ENCODE results near the gene TRPM2.
"Not testable (repeated sequence)": the region's sequence is repeated elsewhere in the genome, so short reads cannot be mapped to it uniquely, and the experiment has no call there.

TRPM2 gene

DNA sequence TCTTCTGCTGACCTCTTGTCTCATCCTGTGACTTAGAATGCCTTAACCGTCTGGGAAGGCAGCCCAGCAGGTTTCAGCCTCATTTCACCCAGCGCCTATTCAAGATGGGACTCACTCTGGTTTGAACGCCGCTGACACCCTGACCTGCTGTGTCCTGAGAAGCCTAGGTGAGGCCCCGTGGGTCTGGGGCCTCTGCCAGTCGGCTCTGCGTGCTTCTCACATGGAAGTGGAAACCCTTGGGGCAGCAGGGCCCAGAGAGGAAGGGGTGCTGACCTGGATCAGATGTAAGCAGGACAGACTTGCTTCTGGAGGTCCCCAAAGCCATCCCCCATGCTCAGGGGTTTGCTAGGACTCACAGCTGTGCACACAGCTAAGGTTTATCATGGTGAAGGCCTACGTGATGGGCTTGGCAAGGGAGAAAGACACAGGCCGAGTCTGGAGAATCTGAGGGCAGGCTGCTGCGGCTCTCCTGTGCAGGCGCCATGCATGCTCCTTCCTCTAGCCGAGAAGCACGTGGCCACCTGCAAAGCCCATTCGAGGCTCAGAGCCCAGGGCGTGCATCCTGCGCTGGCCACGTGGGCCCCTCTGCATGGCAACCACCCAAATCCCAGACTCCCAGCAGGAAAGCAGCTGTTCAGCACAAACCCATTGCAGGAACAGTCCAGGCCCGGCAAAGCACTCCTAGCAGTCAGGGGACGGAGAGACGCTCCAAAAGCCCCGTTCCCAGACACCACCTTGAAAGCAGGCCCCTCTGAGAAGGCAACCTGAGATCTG, 3.8 kb downstream of the TRPM2 start:
- H3K4me3 ChIP-seq (ENCODE audit: low read depth, low read length) = no peak overlapping the region
- TF ChIP-seq, protein P1, sequence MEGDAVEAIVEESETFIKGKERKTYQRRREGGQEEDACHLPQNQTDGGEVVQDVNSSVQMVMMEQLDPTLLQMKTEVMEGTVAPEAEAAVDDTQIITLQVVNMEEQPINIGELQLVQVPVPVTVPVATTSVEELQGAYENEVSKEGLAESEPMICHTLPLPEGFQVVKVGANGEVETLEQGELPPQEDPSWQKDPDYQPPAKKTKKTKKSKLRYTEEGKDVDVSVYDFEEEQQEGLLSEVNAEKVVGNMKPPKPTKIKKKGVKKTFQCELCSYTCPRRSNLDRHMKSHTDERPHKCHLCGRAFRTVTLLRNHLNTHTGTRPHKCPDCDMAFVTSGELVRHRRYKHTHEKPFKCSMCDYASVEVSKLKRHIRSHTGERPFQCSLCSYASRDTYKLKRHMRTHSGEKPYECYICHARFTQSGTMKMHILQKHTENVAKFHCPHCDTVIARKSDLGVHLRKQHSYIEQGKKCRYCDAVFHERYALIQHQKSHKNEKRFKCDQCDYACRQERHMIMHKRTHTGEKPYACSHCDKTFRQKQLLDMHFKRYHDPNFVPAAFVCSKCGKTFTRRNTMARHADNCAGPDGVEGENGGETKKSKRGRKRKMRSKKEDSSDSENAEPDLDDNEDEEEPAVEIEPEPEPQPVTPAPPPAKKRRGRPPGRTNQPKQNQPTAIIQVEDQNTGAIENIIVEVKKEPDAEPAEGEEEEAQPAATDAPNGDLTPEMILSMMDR (IDR thresholded peaks at IDR 0.05; ENCODE audit: borderline replicate concordance, insufficient read depth, low read depth, low read length) = no peak

DNA sequence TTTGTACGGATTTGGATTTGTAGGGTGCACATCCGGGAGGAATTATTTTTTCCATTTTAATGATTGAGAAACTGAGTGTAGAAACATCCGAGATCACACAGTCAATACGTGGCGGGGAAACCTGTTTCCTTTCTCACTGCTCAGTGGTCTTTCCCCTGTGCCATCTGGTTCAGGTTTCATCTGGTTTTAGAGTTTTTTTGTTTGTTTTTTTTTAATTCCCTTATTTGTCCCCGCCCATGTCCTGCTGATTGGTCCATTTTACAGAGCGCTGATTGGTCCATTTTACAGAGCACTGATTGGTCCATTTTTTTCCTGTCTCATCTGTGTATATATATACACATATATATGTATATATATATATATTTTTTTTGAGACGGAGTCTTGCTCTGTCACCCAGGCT, 6.0 kb downstream of the TRPM2 start:
- TF ChIP-seq, protein P1 (IDR thresholded peaks at IDR 0.05; ENCODE audit: borderline replicate concordance, insufficient read depth, low read depth, low read length) = no peak
- H3K4me3 ChIP-seq (ENCODE audit: low read depth, low read length) = no peak overlapping the region

- H3K4me3 ChIP-seq (ENCODE audit: low read depth, low read length) = no peak overlapping the region
- TF ChIP-seq, protein P1 (IDR thresholded peaks at IDR 0.05; ENCODE audit: borderline replicate concordance, insufficient read depth, low read depth, low read length) = no peak
Measured at GRCh38 chr21:44360159-44360558, 6.7 kb downstream of the TRPM2 start.

- not testable (repeated sequence) for H3K4me3 ChIP-seq (ENCODE audit: low read depth, low read length)
Measured at GRCh38 chr21:44361903-44362302, 8.5 kb downstream of the TRPM2 start.

GRCh38 chr21:44363278-44363677, 9.9 kb downstream of the TRPM2 start:
- TF ChIP-seq, protein P1 (IDR thresholded peaks at IDR 0.05; ENCODE audit: borderline replicate concordance, insufficient read depth, low read depth, low read length) = no peak

GRCh38 chr21:44364151-44365053, 11.0 kb downstream of the TRPM2 start:
- H3K4me3 ChIP-seq (ENCODE audit: low read depth, low read length) = no peak overlapping the region
- TF ChIP-seq, protein P1 (IDR thresholded peaks at IDR 0.05; ENCODE audit: borderline replicate concordance, insufficient read depth, low read depth, low read length) = no peak

More at GRCh38 chr21:44363278-44363677, 9.9 kb downstream of the TRPM2 start:
- no peak overlapping the region for H3K4me3 ChIP-seq (ENCODE audit: low read depth, low read length)

GRCh38 chr21:44365251-44365966, 12.0 kb downstream of the TRPM2 start:
- H3K4me3 ChIP-seq (ENCODE audit: low read depth, low read length) = no peak overlapping the region
- TF ChIP-seq, protein P1 (IDR thresholded peaks at IDR 0.05; ENCODE audit: borderline replicate concordance, insufficient read depth, low read depth, low read length) = no peak

Data from GM12875 (cell line).